Tibial nerve (tissue), 4 donors: ENCODE results near the gene SLC16A7. TPM values are rescaled to one million over a fixed set of nuclear protein-coding genes. Genes with fewer than 3 reads are reported as not detected.
"Not testable (repeated sequence)": the region's sequence is repeated elsewhere in the genome, so short reads cannot be mapped to it uniquely, and the experiment has no call there.

Source experiments
- DNase-seq, 2 donors: peaks; one replicate each; pipeline ENCODE4 v3.0.0-alpha.2; 2019; ENCODE audit warnings: low spot score in 2 of 2
- H3K27ac ChIP-seq, 4 donors: fragments of 200-600 bp; sonication (generic) in 3 of 4; one replicate each; pipeline ENCODE4 v1.5.1; 2017 to 2019; ENCODE audit warnings: mild to moderate bottlenecking in 1 of 4
- H3K27me3 ChIP-seq, 2 donors: fragments of 200-600 bp; sonication (generic) in 1 of 2; one replicate each; pipeline versions ENCODE4 v1.5.1 to v1.6.0; 2017 to 2019
- H3K36me3 ChIP-seq, 3 donors: fragments of 200-600 bp; sonication (generic); one replicate each; pipeline ENCODE4 v1.5.1; 2018 to 2019
- H3K4me1 ChIP-seq, 4 donors: fragments of 200-600 bp; sonication (generic) in 3 of 4; one replicate each; pipeline ENCODE4 v1.5.1; 2017 to 2019
- H3K4me3 ChIP-seq, 4 donors: fragments of 200-600 bp; sonication (generic) in 3 of 4; one replicate each; pipeline ENCODE4 v1.5.1; 2017 to 2019; ENCODE audit warnings: mild to moderate bottlenecking in 1 of 4, moderate library complexity in 1 of 4
- H3K9me3 ChIP-seq, 4 donors: fragments of 200-600 bp; sonication (generic) in 3 of 4; one replicate each; pipeline ENCODE4 v1.5.1; 2017 to 2019
- EP300 ChIP-seq, 2 donors: sonication (generic); formaldehyde crosslinking; IDR thresholded peaks; one replicate each; pipeline ENCODE4 v1.6.1; 2017; ENCODE audit warnings: antibody characterized with exemption in 2 of 2, mild to moderate bottlenecking in 1 of 2
- POLR2A ChIP-seq, 2 donors: fragments of 450-650 bp; IDR thresholded peaks; one replicate each; pipeline ENCODE4 v1.6.1; 2017; ENCODE audit warnings: antibody characterized with exemption in 2 of 2, mild to moderate bottlenecking in 2 of 2, moderate library complexity in 2 of 2
- WGBS, 2 donors: methylation state at CpG; one replicate each; pipeline ENCODE4 v1.1.5; 2018; 5-methylcytosine and 5-hydroxymethylcytosine counted together
- total RNA-seq, 4 donors: library from RNA; depleted of rRNA; stranded (reverse); fragments of >200 nt; gene quantifications; one replicate each; pipeline ENCODE4 v1.1.0, GENCODE V29; 2016
- TF ChIP-seq, protein P1 (sequence below), 5 experiments: fragments of 200-600 bp in 3 of 5; fragments of 450-650 bp in 2 of 5; sonication (generic) in 3 of 5; IDR thresholded peaks; one replicate each; pipeline ENCODE4 v1.5.1; 2016 to 2019; ENCODE audit warnings: antibody characterized with exemption in 5 of 5, mild to moderate bottlenecking in 3 of 5, moderate library complexity in 2 of 5

Gene SLC16A7
- total RNA-seq, 4 donors from 2014 or later = 16.0 to 47.9 (median 29.3) TPM

DNA sequence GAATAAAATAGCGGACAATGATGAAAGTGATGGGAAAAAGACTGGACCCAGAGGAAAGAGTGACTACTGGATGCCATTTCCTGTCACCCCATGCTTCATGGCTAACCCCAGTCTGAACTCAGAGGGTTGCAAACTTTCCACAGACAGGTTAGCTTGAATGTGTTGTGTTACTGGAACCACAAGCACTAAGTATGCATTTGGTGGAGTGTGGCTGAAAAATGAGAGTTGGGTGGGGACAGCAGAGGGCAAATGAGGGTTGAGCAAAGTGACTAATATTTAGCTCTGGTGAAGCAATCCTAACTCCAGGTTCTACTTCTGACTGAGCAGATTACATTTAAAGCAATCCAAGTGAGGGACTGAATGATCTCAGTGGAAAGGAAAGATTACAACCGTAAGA, 1.6 kb downstream of the SLC16A7 start:
- Histone ChIP-seq H3K4me1 (peaks cover 0 to 29% (median 12%) of the 10 kb centered on the region in 4 donors), H3K27me3 (no peaks in the 10 kb centered on the region), H3K36me3 (no peaks in the 10 kb centered on the region), H3K27ac (peak overlapping the region; percentile 87 to 95 (median 92)), H3K9me3 (no peaks in the 10 kb centered on the region), H3K4me3 (peak overlapping the region; percentile 54 to 71 (median 62))
- peak; percentile 13 to 78 for DNase-seq
- WGBS, 2 donors = 19 to 24% methylated on average over 2 of the region's 2 CpGs
- TF ChIP-seq, protein P1, sequence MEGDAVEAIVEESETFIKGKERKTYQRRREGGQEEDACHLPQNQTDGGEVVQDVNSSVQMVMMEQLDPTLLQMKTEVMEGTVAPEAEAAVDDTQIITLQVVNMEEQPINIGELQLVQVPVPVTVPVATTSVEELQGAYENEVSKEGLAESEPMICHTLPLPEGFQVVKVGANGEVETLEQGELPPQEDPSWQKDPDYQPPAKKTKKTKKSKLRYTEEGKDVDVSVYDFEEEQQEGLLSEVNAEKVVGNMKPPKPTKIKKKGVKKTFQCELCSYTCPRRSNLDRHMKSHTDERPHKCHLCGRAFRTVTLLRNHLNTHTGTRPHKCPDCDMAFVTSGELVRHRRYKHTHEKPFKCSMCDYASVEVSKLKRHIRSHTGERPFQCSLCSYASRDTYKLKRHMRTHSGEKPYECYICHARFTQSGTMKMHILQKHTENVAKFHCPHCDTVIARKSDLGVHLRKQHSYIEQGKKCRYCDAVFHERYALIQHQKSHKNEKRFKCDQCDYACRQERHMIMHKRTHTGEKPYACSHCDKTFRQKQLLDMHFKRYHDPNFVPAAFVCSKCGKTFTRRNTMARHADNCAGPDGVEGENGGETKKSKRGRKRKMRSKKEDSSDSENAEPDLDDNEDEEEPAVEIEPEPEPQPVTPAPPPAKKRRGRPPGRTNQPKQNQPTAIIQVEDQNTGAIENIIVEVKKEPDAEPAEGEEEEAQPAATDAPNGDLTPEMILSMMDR (IDR thresholded peaks at IDR 0.05) = peak in 1 of 5 experiments; percentile 10
- TF ChIP-seq EP300 (IDR thresholded peaks at IDR 0.05) (peak in 1 of 2 donors; percentile 87), POLR2A (IDR thresholded peaks at IDR 0.05) (peak; percentile 23 to 25)

DNA sequence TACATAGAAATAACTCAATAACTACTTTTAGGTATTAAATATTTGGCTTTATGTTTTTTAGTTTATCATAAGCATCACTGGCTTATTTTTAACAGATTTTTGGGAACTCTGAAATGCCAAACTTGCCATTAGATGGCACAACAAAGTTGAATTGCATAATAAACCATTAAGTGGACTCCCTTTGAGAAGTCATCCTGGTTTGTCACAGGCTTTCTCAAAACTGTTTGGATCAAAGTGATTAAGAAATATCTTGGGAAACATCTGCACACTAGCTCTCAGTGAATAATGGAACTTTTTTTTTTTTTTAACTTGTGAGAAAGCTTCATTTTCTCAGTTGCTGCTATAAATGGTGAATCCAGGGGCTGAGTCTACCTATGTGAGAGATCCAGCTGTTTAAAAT, 4.3 kb downstream of the SLC16A7 start:
- TF ChIP-seq EP300 (IDR thresholded peaks at IDR 0.05) (peak in 1 of 2 donors; percentile 75), POLR2A (IDR thresholded peaks at IDR 0.05) (no peak)
- TF ChIP-seq, protein P1 (IDR thresholded peaks at IDR 0.05) = no peak
- Histone ChIP-seq H3K36me3 (no peaks in the 10 kb centered on the region), H3K27ac (peak overlapping the region in 1 of 4 donors; percentile 94), H3K9me3 (no peaks in the 10 kb centered on the region), H3K4me1 (peaks cover 0 to 22% (median 7%) of the 10 kb centered on the region in 4 donors), H3K27me3 (no peaks in the 10 kb centered on the region), H3K4me3 (no peak overlapping the region)
- no peak for DNase-seq

DNA sequence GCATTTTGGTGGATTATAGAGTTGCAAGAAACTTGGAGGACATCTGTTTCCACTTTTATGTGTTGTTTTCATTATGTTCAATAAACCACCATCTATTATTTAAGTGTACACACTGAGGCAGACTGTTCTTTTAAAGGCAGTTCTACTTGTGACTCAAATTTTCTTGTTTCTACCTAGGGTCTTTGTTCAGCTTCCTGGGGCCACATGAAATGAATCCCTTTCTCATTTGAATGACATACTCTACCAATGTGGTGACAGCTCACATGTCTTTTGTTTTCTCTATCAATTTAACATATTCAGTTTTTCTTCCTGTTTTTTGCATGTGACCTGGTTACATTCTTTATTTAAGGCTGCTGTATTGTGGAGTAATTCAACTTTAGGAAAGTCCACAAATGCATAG, 7.9 kb downstream of the SLC16A7 start:
- Histone ChIP-seq H3K4me3 (no peak overlapping the region), H3K27ac (no peak overlapping the region), H3K4me1 (peaks cover 0 to 6% (median 0%) of the 10 kb centered on the region in 4 donors), H3K9me3 (no peaks in the 10 kb centered on the region), H3K27me3 (no peaks in the 10 kb centered on the region), H3K36me3 (no peaks in the 10 kb centered on the region)
- TF ChIP-seq POLR2A (IDR thresholded peaks at IDR 0.05) (no peak), EP300 (IDR thresholded peaks at IDR 0.05) (no peak)
- TF ChIP-seq, protein P1 (IDR thresholded peaks at IDR 0.05) = no peak
- no peak for DNase-seq

DNA sequence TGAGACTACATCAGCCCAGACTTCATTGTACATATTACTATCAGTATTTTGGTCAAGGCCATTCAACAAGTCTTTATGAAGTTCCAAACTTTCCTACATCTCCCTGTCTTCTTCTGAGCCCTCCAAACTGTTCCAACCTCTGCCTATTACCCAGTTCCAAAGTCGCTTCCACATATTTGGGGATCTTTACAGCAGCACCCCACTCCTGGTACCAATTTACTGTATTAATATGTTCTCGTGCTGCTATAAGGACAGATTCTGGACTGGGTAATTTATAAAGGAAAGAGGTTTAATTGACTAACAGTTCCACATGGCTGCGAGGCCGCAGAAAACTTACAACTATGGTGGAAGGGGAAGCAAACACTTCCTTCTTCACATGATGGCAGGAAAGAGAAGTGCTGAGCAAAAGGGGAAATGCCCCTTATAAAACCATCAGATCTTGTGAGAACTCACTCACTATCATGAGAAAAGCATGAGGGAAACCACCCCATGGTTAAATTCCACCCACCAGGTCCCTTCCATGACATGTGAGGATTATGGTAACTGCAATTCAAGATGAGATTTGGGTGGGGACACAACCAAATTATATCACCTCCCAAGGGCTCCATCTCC, 17.1 kb downstream of the SLC16A7 start:
- peaks cover 0 to 29% (median 4%) of the 10 kb centered on the region in 4 donors for H3K9me3 ChIP-seq
- not testable (repeated sequence) for DNase-seq, H3K4me3 ChIP-seq, H3K4me1 ChIP-seq, H3K27ac ChIP-seq, H3K27me3 ChIP-seq
- 86 to 91% methylated on average over 4 of the region's 4 CpGs for WGBS, 2 donors
- peaks cover 0 to 29% (median 0%) of the 10 kb centered on the region in 3 donors for H3K36me3 ChIP-seq

DNA sequence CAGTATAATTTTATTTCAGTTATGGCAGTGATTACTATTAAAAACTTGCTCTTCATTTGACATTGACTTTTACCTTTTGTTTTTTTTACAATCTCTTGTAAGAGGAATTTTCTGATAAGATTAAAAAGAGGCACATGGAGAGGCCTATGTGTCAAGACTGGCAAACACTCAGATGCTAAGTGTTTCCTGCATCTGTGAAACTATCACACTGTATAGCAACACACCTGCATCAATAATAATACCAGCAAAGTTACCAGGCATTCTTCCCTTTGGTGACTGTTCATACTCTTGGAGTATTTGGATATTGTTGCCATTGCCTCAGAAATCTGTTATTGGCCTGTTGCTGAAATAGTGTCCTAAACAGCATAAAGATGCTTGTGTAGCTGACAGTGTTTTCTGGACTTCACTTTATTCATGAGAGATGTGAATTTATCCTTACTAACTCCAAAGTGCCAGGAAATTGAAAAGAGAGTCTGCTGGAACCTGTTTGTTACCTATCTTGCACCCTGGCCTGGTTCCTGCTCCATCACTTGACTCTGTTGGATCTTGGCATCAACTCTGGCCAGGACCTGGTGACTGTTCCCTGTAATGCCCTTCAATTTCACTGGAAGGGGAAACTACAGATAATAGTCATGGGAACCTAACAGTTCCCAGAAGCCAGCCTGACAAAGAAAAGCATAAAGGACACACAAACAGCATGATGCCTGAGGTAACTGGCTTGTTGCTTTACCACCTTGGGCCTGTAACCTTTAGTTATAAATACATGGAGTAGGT, 19.8 kb downstream of the SLC16A7 start:
- TF ChIP-seq EP300 (IDR thresholded peaks at IDR 0.05) (no peak), POLR2A (IDR thresholded peaks at IDR 0.05) (no peak)
- TF ChIP-seq, protein P1 (IDR thresholded peaks at IDR 0.05) = no peak
- Histone ChIP-seq H3K36me3 (peaks cover 0 to 29% (median 0%) of the 10 kb centered on the region in 3 donors), H3K9me3 (peaks cover 0 to 29% (median 4%) of the 10 kb centered on the region in 4 donors)

More for the DNA sequence above, 19.8 kb downstream of the SLC16A7 start:
- no peak for DNase-seq
- H3K27ac ChIP-seq = no peak overlapping the region
- no peaks in the 10 kb centered on the region for H3K27me3 ChIP-seq
- H3K4me1 ChIP-seq = peaks cover 0 to 5% (median 1%) of the 10 kb centered on the region in 4 donors
- no peak overlapping the region for H3K4me3 ChIP-seq
